Astrocyte of the spinal cord (primary cell): ENCODE measurements around the gene WDR93.

ENCODE experiments used
- DNase-seq: peaks from one replicate; pipeline ENCODE4 v3.0.0; 2011; ENCODE audit warnings: low read depth, low spot score
- H3K4me3 ChIP-seq: 2 replicates; pipeline ENCODE4 v1.5.1; 2011; ENCODE audit warnings: low read depth, mild to moderate bottlenecking, low read length, moderate library complexity
- in situ Hi-C: cut with HindIII; loops from 2 replicates; pipeline ENCODE4 v1.10.0; 2017; ENCODE audit warnings: low sequenced_read_pairs
- TF ChIP-seq, protein P1 (sequence below): IDR thresholded peaks from 2 replicates; pipeline ENCODE4 v1.5.1; 2012; ENCODE audit warnings: low read depth, mild to moderate bottlenecking, low read length, inconsistent platforms

WDR93 gene

GRCh38 chr15:89767411-89767915 is 76.9 kb downstream of the WDR93 start:
- in situ Hi-C loops, result loop anchor here (25.0 kb wide), 1 partner anchor 95 kb away; no protein-coding TSS in a partner anchor
- H3K4me3 ChIP-seq, result no peak overlapping the region
- DNase-seq, result no peak
- TF ChIP-seq, protein P1, sequence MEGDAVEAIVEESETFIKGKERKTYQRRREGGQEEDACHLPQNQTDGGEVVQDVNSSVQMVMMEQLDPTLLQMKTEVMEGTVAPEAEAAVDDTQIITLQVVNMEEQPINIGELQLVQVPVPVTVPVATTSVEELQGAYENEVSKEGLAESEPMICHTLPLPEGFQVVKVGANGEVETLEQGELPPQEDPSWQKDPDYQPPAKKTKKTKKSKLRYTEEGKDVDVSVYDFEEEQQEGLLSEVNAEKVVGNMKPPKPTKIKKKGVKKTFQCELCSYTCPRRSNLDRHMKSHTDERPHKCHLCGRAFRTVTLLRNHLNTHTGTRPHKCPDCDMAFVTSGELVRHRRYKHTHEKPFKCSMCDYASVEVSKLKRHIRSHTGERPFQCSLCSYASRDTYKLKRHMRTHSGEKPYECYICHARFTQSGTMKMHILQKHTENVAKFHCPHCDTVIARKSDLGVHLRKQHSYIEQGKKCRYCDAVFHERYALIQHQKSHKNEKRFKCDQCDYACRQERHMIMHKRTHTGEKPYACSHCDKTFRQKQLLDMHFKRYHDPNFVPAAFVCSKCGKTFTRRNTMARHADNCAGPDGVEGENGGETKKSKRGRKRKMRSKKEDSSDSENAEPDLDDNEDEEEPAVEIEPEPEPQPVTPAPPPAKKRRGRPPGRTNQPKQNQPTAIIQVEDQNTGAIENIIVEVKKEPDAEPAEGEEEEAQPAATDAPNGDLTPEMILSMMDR, result no peak

GRCh38 chr15:89768071-89768500 is 77.5 kb downstream of the WDR93 start:
- TF ChIP-seq, protein P1, result no peak
- no peak for DNase-seq
- H3K4me3 ChIP-seq, result no peak overlapping the region
- in situ Hi-C loops, result loop anchor here (25.0 kb wide), 1 partner anchor 94 kb away; no protein-coding TSS in a partner anchor

- TF ChIP-seq, protein P1, result no peak
- in situ Hi-C loops, result loop anchor here (25.0 kb wide), 1 partner anchor 93 kb away; no protein-coding TSS in a partner anchor
Observed at GRCh38 chr15:89769366-89769765, 78.8 kb downstream of the WDR93 start.

GRCh38 chr15:89770041-89770440 is 79.4 kb downstream of the WDR93 start:
- in situ Hi-C loops, result loop anchor here (25.0 kb wide), 1 partner anchor 92 kb away; no protein-coding TSS in a partner anchor

More at GRCh38 chr15:89769366-89769765, 78.8 kb downstream of the WDR93 start:
- no peak overlapping the region for H3K4me3 ChIP-seq
- DNase-seq, result no peak

GRCh38 chr15:89772932-89773583 is 82.4 kb downstream of the WDR93 start:
- H3K4me3 ChIP-seq, result no peak overlapping the region
- peak; percentile 43 for DNase-seq
- TF ChIP-seq, protein P1, result peak; percentile 23
- in situ Hi-C loops, result loop anchor here (25.0 kb wide), 1 partner anchor 89 kb away; no protein-coding TSS in a partner anchor

More at GRCh38 chr15:89770041-89770440, 79.4 kb downstream of the WDR93 start:
- peak; percentile 32 for DNase-seq
- TF ChIP-seq, protein P1, result no peak
- no peak overlapping the region for H3K4me3 ChIP-seq

- TF ChIP-seq, protein P1, result no peak
- no peak for DNase-seq
- no peak overlapping the region for H3K4me3 ChIP-seq
- in situ Hi-C loops, result loop anchor here (25.0 kb wide), 1 partner anchor 88 kb away; no protein-coding TSS in a partner anchor
Observed at GRCh38 chr15:89774492-89774891, 83.9 kb downstream of the WDR93 start.
